DOHH2 (cell line): ENCODE results near the gene LMOD1.

ENCODE experiments used
- EZH2phosphoT487 ChIP-seq: fragments of 200-600 bp; sonication (generic); IDR thresholded peaks from 2 replicates; pipeline ENCODE4 v1.6.1; 2017; ENCODE audit warnings: borderline replicate concordance, mild to moderate bottlenecking, antibody characterized with exemption, low read length, moderate library complexity, mixed read lengths
- TF ChIP-seq, protein P1 (sequence below): fragments of 200-600 bp; sonication (generic); IDR thresholded peaks from one replicate; pipeline ENCODE4 v1.5.1; 2014; ENCODE audit warnings: antibody characterized with exemption, mild to moderate bottlenecking, low read depth, low read length; ENCODE audit not compliant: poor library complexity, severe bottlenecking

GRCh38 chr1:201859424-201859823, 86.9 kb downstream of the LMOD1 start:
- TF ChIP-seq, protein P1, sequence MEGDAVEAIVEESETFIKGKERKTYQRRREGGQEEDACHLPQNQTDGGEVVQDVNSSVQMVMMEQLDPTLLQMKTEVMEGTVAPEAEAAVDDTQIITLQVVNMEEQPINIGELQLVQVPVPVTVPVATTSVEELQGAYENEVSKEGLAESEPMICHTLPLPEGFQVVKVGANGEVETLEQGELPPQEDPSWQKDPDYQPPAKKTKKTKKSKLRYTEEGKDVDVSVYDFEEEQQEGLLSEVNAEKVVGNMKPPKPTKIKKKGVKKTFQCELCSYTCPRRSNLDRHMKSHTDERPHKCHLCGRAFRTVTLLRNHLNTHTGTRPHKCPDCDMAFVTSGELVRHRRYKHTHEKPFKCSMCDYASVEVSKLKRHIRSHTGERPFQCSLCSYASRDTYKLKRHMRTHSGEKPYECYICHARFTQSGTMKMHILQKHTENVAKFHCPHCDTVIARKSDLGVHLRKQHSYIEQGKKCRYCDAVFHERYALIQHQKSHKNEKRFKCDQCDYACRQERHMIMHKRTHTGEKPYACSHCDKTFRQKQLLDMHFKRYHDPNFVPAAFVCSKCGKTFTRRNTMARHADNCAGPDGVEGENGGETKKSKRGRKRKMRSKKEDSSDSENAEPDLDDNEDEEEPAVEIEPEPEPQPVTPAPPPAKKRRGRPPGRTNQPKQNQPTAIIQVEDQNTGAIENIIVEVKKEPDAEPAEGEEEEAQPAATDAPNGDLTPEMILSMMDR = no peak
- TF ChIP-seq EZH2phosphoT487 = no peak
